GM12878 (cell line): Measurements from ENCODE around the gene SYF2. TPM values are rescaled to one million over a fixed set of nuclear protein-coding genes. Genes with fewer than 3 reads are reported as not detected.

Experiments
- ATAC-seq: fragments of 200-7000 bp; cut with Tn5 transposase; 3 replicates; pipeline ENCODE4 v1.9.1; 2020; ENCODE audit warnings: mild to moderate bottlenecking, moderate library complexity
- BruUV-seq: library from RNA; stranded (reverse); fragments of 400-500 nt; replicated peaks from 2 replicates; lab custom pipeline; 2021; lab: Mats Ljungman, UMichigan
- CTCF ChIA-PET: fragments of 300-600 bp; sonication (Branson Sonifier 250); formaldehyde crosslinking; extraction: SDS; loops from one replicate; lab custom pipeline; 2021; ENCODE audit warnings: inconsistent platforms; lab: Yijun Ruan, JAX
- POLR2A ChIA-PET: fragments of 350-600 bp; formaldehyde crosslinking; extraction: SDS; loops from one replicate; lab custom pipeline; 2021; ENCODE audit warnings: inconsistent platforms; lab: Charles Lee
- RAD21 ChIA-PET: fragments of 300-600 bp; sonication (Branson Sonifier 250); formaldehyde crosslinking; loops from one replicate; lab custom pipeline; 2023; ENCODE audit warnings: antibody characterized with exemption; ENCODE audit not compliant: unreplicated experiment; lab: Charles Lee
- SMC1A ChIA-PET: fragments of 300-600 bp; sonication (Branson Sonifier 250); formaldehyde crosslinking; loops from one replicate; lab custom pipeline; 2023; ENCODE audit not compliant: unreplicated experiment, uncharacterized antibody; lab: Charles Lee
- DNase-seq: peaks from one replicate; pipeline ENCODE4 v3.0.0-alpha.2; 2011; ENCODE audit warnings: low read depth, low spot score
- FAIRE-seq: peaks from 3 replicates; lab custom pipeline; 2011; peaks lifted over from hg19 to GRCh38; lab: Jason Lieb, UNC
- H2AFZ ChIP-seq: 2 replicates; pipeline ENCODE4 v1.6.0; 2011; ENCODE audit warnings: low read depth, low read length, control low read depth; ENCODE audit not compliant: control insufficient read depth
- H3K27ac ChIP-seq: 2 replicates; pipeline ENCODE4 v1.5.1; 2011; ENCODE audit warnings: control low read depth; ENCODE audit not compliant: control insufficient read depth, insufficient read depth
- H3K27me3 ChIP-seq, 2 experiments: replicated peaks in 1 of 2; 2 replicates each; pipeline versions ENCODE4 v1.6.0 to v1.6.1; 2011; ENCODE audit warnings: low read length in 1 of 2; ENCODE audit not compliant: control insufficient read depth in 2 of 2, insufficient read depth in 2 of 2
- H3K36me3 ChIP-seq, 2 experiments: 2 replicates each; pipeline ENCODE4 v1.5.1; 2011; ENCODE audit warnings: low read length in 1 of 2; ENCODE audit not compliant: control insufficient read depth in 2 of 2, insufficient read depth in 2 of 2
- H3K4me1 ChIP-seq: 2 replicates; pipeline ENCODE4 v1.6.1; 2011; ENCODE audit warnings: mild to moderate bottlenecking, low read length, moderate library complexity, mixed read lengths; ENCODE audit not compliant: control insufficient read depth, insufficient read depth
- H3K4me2 ChIP-seq: 2 replicates; pipeline ENCODE4 v1.6.0; 2011; ENCODE audit warnings: control low read depth; ENCODE audit not compliant: control insufficient read depth, insufficient read depth
- H3K4me3 ChIP-seq: fragments of 200-600 bp; sonication (generic); 2 replicates; pipeline ENCODE4 v1.5.1; 2016
- H3K79me2 ChIP-seq: 2 replicates; pipeline ENCODE4 v1.6.0; 2011; ENCODE audit warnings: low read length; ENCODE audit not compliant: control insufficient read depth, insufficient read depth
- H3K9ac ChIP-seq: 2 replicates; pipeline ENCODE4 v1.8.0; 2011; ENCODE audit warnings: low read length, control low read depth, mixed read lengths; ENCODE audit not compliant: control insufficient read depth, insufficient read depth
- H3K9me3 ChIP-seq: replicated peaks from 3 replicates; pipeline ENCODE4 v1.5.1; 2011; ENCODE audit warnings: mild to moderate bottlenecking, low read length; ENCODE audit not compliant: control insufficient read depth, insufficient read depth
- H4K20me1 ChIP-seq: 2 replicates; pipeline ENCODE4 v1.6.0; 2011; ENCODE audit not compliant: control insufficient read depth, insufficient read depth
- BHLHE40 ChIP-seq, 2 experiments: fragments of 450-650 bp in 1 of 2; IDR thresholded peaks; 2 replicates each; pipeline ENCODE4 v1.6.1; 2011 to 2017; ENCODE audit warnings: low read depth in 2 of 2, borderline replicate concordance in 1 of 2, improper control_type of control experiment in 1 of 2, low read length in 1 of 2, mild to moderate bottlenecking in 1 of 2
- HDAC6 ChIP-seq: fragments of 200-600 bp; sonication (generic); IDR thresholded peaks from one replicate; pipeline ENCODE4 v1.8.0; 2017; ENCODE audit warnings: antibody characterized with exemption; ENCODE audit not compliant: unreplicated experiment
- IKZF2 ChIP-seq, 2 experiments: fragments of 450-650 bp; IDR thresholded peaks; 2 replicates each; pipeline ENCODE4 v1.6.1; 2017; ENCODE audit warnings: mild to moderate bottlenecking in 2 of 2, moderate library complexity in 2 of 2
- KLF5 ChIP-seq: fragments of 450-650 bp; IDR thresholded peaks from 2 replicates; pipeline ENCODE4 v1.6.1; 2014; ENCODE audit warnings: mild to moderate bottlenecking; ENCODE audit not compliant: partially characterized antibody
- MEF2B ChIP-seq: fragments of 450-650 bp; IDR thresholded peaks from 2 replicates; pipeline ENCODE4 v1.6.1; 2018; ENCODE audit warnings: mild to moderate bottlenecking, moderate library complexity; ENCODE audit not compliant: partially characterized antibody, poor library complexity, severe bottlenecking
- NFYB ChIP-seq: IDR thresholded peaks from 2 replicates; pipeline ENCODE4 v1.6.1; 2011; ENCODE audit warnings: low read depth, mild to moderate bottlenecking, low read length, improper control_type of control experiment, moderate library complexity; ENCODE audit not compliant: insufficient read depth
- NR2F1 ChIP-seq: fragments of 450-650 bp; conservative IDR thresholded peaks from 2 replicates; pipeline ENCODE4 v1.6.1; 2017; ENCODE audit warnings: mild to moderate bottlenecking
- PAX8 ChIP-seq: fragments of 450-650 bp; IDR thresholded peaks from 2 replicates; pipeline ENCODE4 v1.6.1; 2017; ENCODE audit warnings: mild to moderate bottlenecking, moderate library complexity
- PML ChIP-seq: IDR thresholded peaks from 2 replicates; pipeline ENCODE4 v1.6.1; 2012; ENCODE audit warnings: low read length, inconsistent platforms
- RAD51 ChIP-seq: fragments of 450-650 bp; IDR thresholded peaks from 2 replicates; pipeline ENCODE4 v1.6.1; 2016; ENCODE audit warnings: moderate library complexity, mild to moderate bottlenecking, inconsistent platforms
- RELA ChIP-seq: fragments of 450-650 bp; IDR thresholded peaks from 2 replicates; pipeline ENCODE4 v1.8.0; 2014; ENCODE audit warnings: borderline replicate concordance; ENCODE audit not compliant: partially characterized antibody
- RFX5 ChIP-seq: IDR thresholded peaks from 2 replicates; pipeline ENCODE4 v1.6.1; 2011; ENCODE audit warnings: low read depth, low read length, improper control_type of control experiment
- SMC3 ChIP-seq: IDR thresholded peaks from 2 replicates; pipeline ENCODE4 v1.6.1; 2011; ENCODE audit warnings: low read length, improper control_type of control experiment, borderline replicate concordance
- ZNF622 ChIP-seq: fragments of 450-650 bp; IDR thresholded peaks from 2 replicates; pipeline ENCODE4 v1.6.1; 2017; ENCODE audit warnings: mild to moderate bottlenecking, inconsistent platforms
- ZZZ3 ChIP-seq: IDR thresholded peaks from 2 replicates; pipeline ENCODE4 v1.6.1; 2011; ENCODE audit warnings: low read depth; ENCODE audit not compliant: control insufficient read depth, insufficient read length
- WGBS: methylation state at CpG from one replicate; pipeline ENCODE4 v1.1.6; 2016; ENCODE audit warnings: low lambda C conversion rate; ENCODE audit not compliant: insufficient replicate concordance, insufficient coverage; ENCODE audit errors: missing lambda C conversion rate; 5-methylcytosine and 5-hydroxymethylcytosine counted together
- in situ Hi-C: fragments of 300-500 bp; cut with MboI; formaldehyde crosslinking; loops from 9 replicates; pipeline ENCODE4 v1.14.3; 2018; ENCODE audit warnings: mixed read lengths
- intact Hi-C: fragments of 100-400 bp; cut with micrococcal nuclease; formaldehyde crosslinking; loops from one replicate; pipeline ENCODE4 v1.14.2; 2022; ENCODE audit not compliant: unreplicated experiment
- polyA plus RNA-seq, 11 experiments: library from polyadenylated mRNA; depleted of rRNA in 4 of 11; unstranded in 6 of 11; stranded (reverse) in 5 of 11; fragments of >200 nt; fragmentation: Nextera tagmentation in 4 of 11; fragmentation: Illumina TruSeq in 1 of 11; extraction: Ambion mirVana in 4 of 11; extraction: Trizol in 1 of 11; gene quantifications; 1 replicate in 1 of 11; 2 replicates in 10 of 11; pipeline versions ENCODE4 v1.2.1 to v1.2.3, GENCODE V29; 2011 to 2016; ENCODE audit warnings: inconsistent platforms in 2 of 11, missing spikeins in 2 of 11, low read depth in 1 of 11
- total RNA-seq, 4 experiments: library from RNA; depleted of rRNA in 3 of 4; stranded (reverse); fragments of >200 nt in 3 of 4; fragmentation: Illumina TruSeq in 1 of 4; extraction: Trizol in 1 of 4; gene quantifications; 2 replicates each; pipeline versions ENCODE4 v1.2.1 to v1.2.3, GENCODE V29; 2013 to 2021
- TF ChIP-seq, protein P1 (sequence below): fragments of 450-650 bp; IDR thresholded peaks from 2 replicates; pipeline ENCODE4 v1.6.1; 2017; ENCODE audit warnings: mild to moderate bottlenecking, moderate library complexity
- TF ChIP-seq, protein P2 (sequence below): IDR thresholded peaks from 2 replicates; pipeline ENCODE4 v1.6.1; 2012; ENCODE audit warnings: low read depth, low read length, improper control_type of control experiment
- TF ChIP-seq, protein P3 (sequence below): IDR thresholded peaks from 2 replicates; pipeline ENCODE4 v1.6.1; 2012; ENCODE audit warnings: low read depth, low read length, improper control_type of control experiment
- TF ChIP-seq, protein P4 (sequence below): IDR thresholded peaks from 2 replicates; pipeline ENCODE4 v1.6.1; 2011; ENCODE audit warnings: borderline replicate concordance, low read depth, mild to moderate bottlenecking, moderate library complexity, low read length; ENCODE audit not compliant: insufficient read depth, poor library complexity, severe bottlenecking

The SYF2 gene
- total and polyA plus RNA-seq, 10 of the 15 experiments (the other 5 are each of a cell fraction or from before 2014, with no cell fraction given) = 20.3 to 70.5 (median 35.3) TPM

DNA sequence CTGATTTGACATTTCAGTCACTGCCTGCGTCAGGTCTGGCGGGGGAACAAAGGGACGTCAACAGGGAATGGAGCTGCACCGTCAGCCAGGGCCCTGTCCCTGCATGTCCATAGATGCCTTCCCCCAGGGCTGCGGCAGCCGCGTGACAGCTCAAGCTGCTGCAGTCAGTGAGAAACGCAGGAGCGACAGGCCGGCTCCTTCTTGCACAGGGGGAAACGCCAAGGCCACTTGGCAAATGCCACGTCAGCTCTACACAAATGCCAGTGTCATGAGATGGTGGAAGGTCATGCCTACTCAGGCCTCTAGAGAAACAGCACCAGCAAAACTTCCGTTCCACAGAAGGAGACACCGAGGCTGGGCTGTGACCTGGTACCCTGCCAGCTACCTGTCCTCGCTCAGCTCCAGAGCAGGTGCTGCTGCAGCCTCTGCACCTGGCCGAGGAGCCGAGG is 37.7 kb downstream of the SYF2 start:
- Histone ChIP-seq H3K9me3 (no peaks in the 10 kb centered on the region), H3K4me3 (no peak overlapping the region), H3K27me3 (peaks cover 4 to 5% of the 10 kb centered on the region in 2 experiments), H3K27ac (no peak overlapping the region), H4K20me1 (no peaks in the 10 kb centered on the region), H3K9ac (no peak overlapping the region), H3K4me1 (peaks cover 4% of the 10 kb centered on the region; the same call in 1 of the 2 replicates), H3K4me2 (no peak overlapping the region), H2AFZ (no peak overlapping the region), H3K36me3 (no peaks in the 10 kb centered on the region), H3K79me2 (no peaks in the 10 kb centered on the region)
- CTCF ChIA-PET = interaction anchor here (1.4 kb wide), 1 partner anchor 11 kb away, joined by 6 read pairs; no protein-coding TSS in a partner anchor
- in situ Hi-C loops = no loop called here
- TF ChIP-seq ZZZ3 (no peak), RELA (no peak), PAX8 (no peak), ZNF622 (no peak), HDAC6 (no peak), IKZF2 (IDR thresholded peaks at IDR 0.05) (no peak), SMC3 (no peak), PML (no peak), BHLHE40 (IDR thresholded peaks at IDR 0.05; ENCODE audit: borderline replicate concordance in 1 of 2, low read depth in 2 of 2, low read length in 1 of 2) (no peak), RAD51 (no peak), NR2F1 (no peak), NFYB (no peak), KLF5 (no peak), MEF2B (no peak), RFX5 (no peak)
- TF ChIP-seq, protein P1, sequence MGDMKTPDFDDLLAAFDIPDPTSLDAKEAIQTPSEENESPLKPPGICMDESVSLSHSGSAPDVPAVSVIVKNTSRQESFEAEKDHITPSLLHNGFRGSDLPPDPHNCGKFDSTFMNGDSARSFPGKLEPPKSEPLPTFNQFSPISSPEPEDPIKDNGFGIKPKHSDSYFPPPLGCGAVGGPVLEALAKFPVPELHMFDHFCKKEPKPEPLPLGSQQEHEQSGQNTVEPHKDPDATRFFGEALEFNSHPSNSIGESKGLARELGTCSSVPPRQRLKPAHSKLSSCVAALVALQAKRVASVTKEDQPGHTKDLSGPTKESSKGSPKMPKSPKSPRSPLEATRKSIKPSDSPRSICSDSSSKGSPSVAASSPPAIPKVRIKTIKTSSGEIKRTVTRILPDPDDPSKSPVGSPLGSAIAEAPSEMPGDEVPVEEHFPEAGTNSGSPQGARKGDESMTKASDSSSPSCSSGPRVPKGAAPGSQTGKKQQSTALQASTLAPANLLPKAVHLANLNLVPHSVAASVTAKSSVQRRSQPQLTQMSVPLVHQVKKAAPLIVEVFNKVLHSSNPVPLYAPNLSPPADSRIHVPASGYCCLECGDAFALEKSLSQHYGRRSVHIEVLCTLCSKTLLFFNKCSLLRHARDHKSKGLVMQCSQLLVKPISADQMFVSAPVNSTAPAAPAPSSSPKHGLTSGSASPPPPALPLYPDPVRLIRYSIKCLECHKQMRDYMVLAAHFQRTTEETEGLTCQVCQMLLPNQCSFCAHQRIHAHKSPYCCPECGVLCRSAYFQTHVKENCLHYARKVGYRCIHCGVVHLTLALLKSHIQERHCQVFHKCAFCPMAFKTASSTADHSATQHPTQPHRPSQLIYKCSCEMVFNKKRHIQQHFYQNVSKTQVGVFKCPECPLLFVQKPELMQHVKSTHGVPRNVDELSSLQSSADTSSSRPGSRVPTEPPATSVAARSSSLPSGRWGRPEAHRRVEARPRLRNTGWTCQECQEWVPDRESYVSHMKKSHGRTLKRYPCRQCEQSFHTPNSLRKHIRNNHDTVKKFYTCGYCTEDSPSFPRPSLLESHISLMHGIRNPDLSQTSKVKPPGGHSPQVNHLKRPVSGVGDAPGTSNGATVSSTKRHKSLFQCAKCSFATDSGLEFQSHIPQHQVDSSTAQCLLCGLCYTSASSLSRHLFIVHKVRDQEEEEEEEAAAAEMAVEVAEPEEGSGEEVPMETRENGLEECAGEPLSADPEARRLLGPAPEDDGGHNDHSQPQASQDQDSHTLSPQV = no peak
- TF ChIP-seq, protein P2, sequence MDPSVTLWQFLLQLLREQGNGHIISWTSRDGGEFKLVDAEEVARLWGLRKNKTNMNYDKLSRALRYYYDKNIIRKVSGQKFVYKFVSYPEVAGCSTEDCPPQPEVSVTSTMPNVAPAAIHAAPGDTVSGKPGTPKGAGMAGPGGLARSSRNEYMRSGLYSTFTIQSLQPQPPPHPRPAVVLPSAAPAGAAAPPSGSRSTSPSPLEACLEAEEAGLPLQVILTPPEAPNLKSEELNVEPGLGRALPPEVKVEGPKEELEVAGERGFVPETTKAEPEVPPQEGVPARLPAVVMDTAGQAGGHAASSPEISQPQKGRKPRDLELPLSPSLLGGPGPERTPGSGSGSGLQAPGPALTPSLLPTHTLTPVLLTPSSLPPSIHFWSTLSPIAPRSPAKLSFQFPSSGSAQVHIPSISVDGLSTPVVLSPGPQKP = no peak
- TF ChIP-seq, protein P3, sequence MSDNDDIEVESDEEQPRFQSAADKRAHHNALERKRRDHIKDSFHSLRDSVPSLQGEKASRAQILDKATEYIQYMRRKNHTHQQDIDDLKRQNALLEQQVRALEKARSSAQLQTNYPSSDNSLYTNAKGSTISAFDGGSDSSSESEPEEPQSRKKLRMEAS = no peak
- TF ChIP-seq, protein P4, sequence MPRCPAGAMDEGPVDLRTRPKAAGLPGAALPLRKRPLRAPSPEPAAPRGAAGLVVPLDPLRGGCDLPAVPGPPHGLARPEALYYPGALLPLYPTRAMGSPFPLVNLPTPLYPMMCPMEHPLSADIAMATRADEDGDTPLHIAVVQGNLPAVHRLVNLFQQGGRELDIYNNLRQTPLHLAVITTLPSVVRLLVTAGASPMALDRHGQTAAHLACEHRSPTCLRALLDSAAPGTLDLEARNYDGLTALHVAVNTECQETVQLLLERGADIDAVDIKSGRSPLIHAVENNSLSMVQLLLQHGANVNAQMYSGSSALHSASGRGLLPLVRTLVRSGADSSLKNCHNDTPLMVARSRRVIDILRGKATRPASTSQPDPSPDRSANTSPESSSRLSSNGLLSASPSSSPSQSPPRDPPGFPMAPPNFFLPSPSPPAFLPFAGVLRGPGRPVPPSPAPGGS = no peak
- no TSS peak for BruUV-seq
- intact Hi-C loops = no loop called here
- ATAC-seq (no peak), DNase-seq (no peak), FAIRE-seq (no peak)
- POLR2A ChIA-PET = no interaction called here
- RAD21 ChIA-PET = no interaction called here
- WGBS = 72% methylated on average over 17 of the region's 17 CpGs
- SMC1A ChIA-PET = no interaction called here
